ENCODE results near the gene CPD. TPM values are rescaled to one million over a fixed set of nuclear protein-coding genes. Genes with fewer than 3 reads are reported as not detected.

CPD gene
- total and polyA plus RNA-seq, 2 of the 13 experiments (the other 11 are each of a cell fraction or from before 2014, with no cell fraction given) = 46.1 to 72.3 TPM

- no peak for TF ChIP-seq PRDM15 (CRISPR knock-in tag; IDR thresholded peaks at IDR 0.05)
- TF ChIP-seq KLF15 (CRISPR knock-in tag; IDR thresholded peaks at IDR 0.05; ENCODE audit: borderline replicate concordance) = no peak
- no peak for TF ChIP-seq HNRNPK (IDR thresholded peaks at IDR 0.05; ENCODE audit: low read depth, low read length, poor library complexity, severe bottlenecking)
- TF ChIP-seq THAP11 (CRISPR knock-in tag; IDR thresholded peaks at IDR 0.05) = peak; percentile 67
- TF ChIP-seq ZNF768 (CRISPR knock-in tag; IDR thresholded peaks at IDR 0.05) = no peak
- TF ChIP-seq ARID4A (CRISPR knock-in tag; IDR thresholded peaks at IDR 0.05; ENCODE audit: borderline replicate concordance) = peak; percentile 38; the same call in 1 of the 2 replicates
- TF ChIP-seq CEBPZ (IDR thresholded peaks at IDR 0.05; ENCODE audit: low read length) = no peak
- TF ChIP-seq ZNF232 (CRISPR knock-in tag; IDR thresholded peaks at IDR 0.05; ENCODE audit: borderline replicate concordance) = no peak
- TF ChIP-seq ISL2 (CRISPR knock-in tag; IDR thresholded peaks at IDR 0.05) = 0 out of 2 replicates have a peak, but pooled peaks have one; percentile 38
- TF ChIP-seq LBX2 (CRISPR knock-in tag; IDR thresholded peaks at IDR 0.05; ENCODE audit: borderline replicate concordance) = no peak
- no peak for TF ChIP-seq HHEX (CRISPR knock-in tag; IDR thresholded peaks at IDR 0.05)
- no peak for TF ChIP-seq DMTF1 (CRISPR knock-in tag; IDR thresholded peaks at IDR 0.05)
Observed at GRCh38 chr17:30337393-30337999, 41.2 kb upstream of the CPD start (continued).
